Aorta (tissue), 5 donors: Measurements from ENCODE around the gene MMRN2. TPM values are rescaled to one million over a fixed set of nuclear protein-coding genes. Genes with fewer than 3 reads are reported as not detected.

Experiments
- ATAC-seq: fragments of 200-7000 bp; cut with Tn5 transposase; one replicate; pipeline ENCODE4 v1.9.1; 2022; ENCODE audit warnings: moderate library complexity; ENCODE audit not compliant: low FRiP score
- DNase-seq, 2 donors: peaks; one replicate each; pipeline ENCODE4 v3.0.0-alpha.2; 2020
- H3K27ac ChIP-seq, 2 donors: one replicate each; pipeline ENCODE4 v1.5.1; 2013; ENCODE audit warnings: low read length in 2 of 2, mild to moderate bottlenecking in 2 of 2, moderate library complexity in 2 of 2, control low read depth in 1 of 2, inconsistent platforms in 1 of 2, low read depth in 1 of 2
- H3K27me3 ChIP-seq, 2 donors: one replicate each; pipeline ENCODE4 v1.6.1; 2013; ENCODE audit warnings: control low read depth in 1 of 2, low read length in 1 of 2, mild to moderate bottlenecking in 1 of 2, moderate library complexity in 1 of 2; ENCODE audit not compliant: insufficient read depth in 2 of 2, control insufficient read depth in 1 of 2
- H3K36me3 ChIP-seq, 2 donors: one replicate each; pipeline ENCODE4 v1.6.1; 2013; ENCODE audit warnings: control low read depth in 1 of 2, low read length in 1 of 2, mild to moderate bottlenecking in 1 of 2; ENCODE audit not compliant: insufficient read depth in 2 of 2, control insufficient read depth in 1 of 2
- H3K4me1 ChIP-seq, 2 donors: one replicate each; pipeline ENCODE4 v1.6.1; 2013; ENCODE audit warnings: low read length in 2 of 2, control low read depth in 1 of 2, mild to moderate bottlenecking in 1 of 2, moderate library complexity in 1 of 2; ENCODE audit not compliant: insufficient read depth in 2 of 2, control insufficient read depth in 1 of 2
- H3K4me3 ChIP-seq, 2 donors: one replicate each; pipeline ENCODE4 v1.5.1; 2013; ENCODE audit warnings: low read length in 2 of 2, control low read depth in 1 of 2, mild to moderate bottlenecking in 1 of 2
- H3K9me3 ChIP-seq: one replicate; pipeline ENCODE4 v1.6.1; 2013; ENCODE audit warnings: mild to moderate bottlenecking, low read length; ENCODE audit not compliant: control insufficient read depth
- WGBS, 2 donors: extraction: QIAGEN DNeasy Blood & Tissue Kit; methylation state at CpG; one replicate each; pipeline ENCODE4 v1.1.7; 2013; 5-methylcytosine and 5-hydroxymethylcytosine counted together
- intact Hi-C, 2 donors: fragments of 100-400 bp; cut with DNase I; formaldehyde crosslinking; loops; one replicate each; pipeline versions ENCODE4 v1.14.2 to v1.15.0; 2022
- polyA plus RNA-seq, 2 donors: library from polyadenylated mRNA; stranded (reverse); fragments of 200-250 nt; gene quantifications; one replicate each; pipeline ENCODE4 v1.2.3, GENCODE V29; 2013
- total RNA-seq, 2 donors: library from RNA; stranded (reverse); fragmentation: NEBNext Ultra II Directional; extraction: Animal tissue kit (Norgen Biotek cat#: 25700); gene quantifications; one replicate each; pipeline ENCODE4 v1.2.1, GENCODE V29; 2021
- donor health status: healthy with polysubstance abuse.
- donor health status: Bipolar disorder and iron deficiency.
- donor health status: DM: no; HTN: no; CAD: no.
- donor health status: DM: no; HTN: no; CAD: no.
- donor health status: DM: yes; HTN: yes; CAD: no.

Gene MMRN2
- total and polyA plus RNA-seq, 4 donors = 0.63 to 85.6 (median 29.5) TPM

DNA sequence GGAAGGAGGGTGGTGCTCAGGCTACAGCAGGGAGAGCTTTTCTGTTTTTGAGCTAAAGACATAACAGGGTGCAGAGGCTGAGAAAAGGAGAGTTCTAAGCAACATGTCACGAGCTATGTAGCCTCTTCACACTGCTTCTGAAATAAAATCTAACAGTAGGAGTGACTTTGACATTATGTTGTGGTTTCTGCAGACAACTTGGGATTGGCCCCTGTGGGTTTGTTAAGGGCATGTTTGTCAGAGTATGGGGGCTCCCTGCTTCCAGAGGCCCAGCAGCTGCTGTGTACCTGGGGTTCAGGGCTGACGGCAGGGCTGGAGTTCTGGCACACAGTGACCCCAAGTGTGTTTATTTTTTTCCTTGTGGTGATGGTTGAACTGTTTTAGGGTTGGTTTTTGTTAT lies 24.7 kb downstream of the MMRN2 start:
- Histone ChIP-seq H3K27me3 (no peaks in the 10 kb centered on the region), H3K4me1 (no peaks in the 10 kb centered on the region), H3K9me3 (no peaks in the 10 kb centered on the region), H3K4me3 (no peak overlapping the region), H3K27ac (no peak overlapping the region), H3K36me3 (peaks cover 0 to 2% of the 10 kb centered on the region in 2 donors)
- ATAC-seq = no peak
- no peak for DNase-seq
- intact Hi-C loops = no loop called here
- WGBS, 2 donors = 73 to 75% methylated on average over 2 of the region's 2 CpGs

GRCh38 chr10:86931872-86932271 lies 25.5 kb downstream of the MMRN2 start:
- Histone ChIP-seq H3K4me3 (no peak overlapping the region), H3K4me1 (no peaks in the 10 kb centered on the region), H3K27me3 (no peaks in the 10 kb centered on the region), H3K36me3 (peaks cover 0 to 2% of the 10 kb centered on the region in 2 donors), H3K27ac (no peak overlapping the region), H3K9me3 (no peaks in the 10 kb centered on the region)
- 81 to 95% methylated on average over 1 of the region's 1 CpG for WGBS, 2 donors
- no peak for DNase-seq
- ATAC-seq = no peak
- intact Hi-C loops = no loop called here

DNA sequence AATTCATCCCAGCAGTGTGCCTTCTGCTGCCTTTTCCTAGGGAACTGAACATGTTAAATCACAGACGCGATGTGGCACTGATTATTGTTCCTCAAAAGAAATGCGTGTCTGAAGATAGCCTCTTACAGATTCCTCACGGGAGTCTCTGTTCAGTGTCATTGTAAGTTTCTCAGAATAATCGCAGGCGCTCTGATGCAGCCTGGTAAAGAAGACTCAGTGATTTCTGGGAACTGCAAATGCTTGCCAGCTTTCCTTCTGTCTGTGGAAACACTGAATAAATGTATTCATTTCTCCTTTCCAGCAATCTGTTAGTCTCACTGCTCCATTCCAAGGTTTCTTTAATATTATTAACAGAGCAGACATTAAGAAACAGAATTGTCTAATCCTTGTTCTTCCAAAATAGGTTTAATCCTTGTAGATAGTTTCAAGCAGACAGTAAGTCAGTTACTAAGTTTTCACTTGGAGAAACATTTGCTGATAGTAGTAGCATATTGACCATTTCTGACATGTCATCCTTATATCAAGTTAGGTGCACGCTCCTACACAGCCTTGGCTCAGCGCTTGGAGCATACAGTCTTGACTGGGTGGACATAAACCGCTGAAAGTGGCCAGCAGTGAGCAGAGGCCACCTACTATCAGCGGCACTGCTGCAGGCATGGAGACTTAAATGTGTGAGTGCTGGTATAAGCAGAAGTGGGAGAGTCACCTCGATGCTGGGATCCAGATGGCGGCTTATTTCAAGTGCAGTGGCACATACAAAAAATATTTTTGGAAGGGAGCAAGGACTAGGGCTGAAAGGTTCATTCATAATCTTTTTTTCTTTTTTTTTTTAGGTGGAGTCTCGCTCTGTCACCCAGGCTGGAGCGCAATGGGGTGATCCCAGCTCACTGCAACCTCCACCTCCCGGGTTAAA lies 27.7 kb downstream of the MMRN2 start:
- Histone ChIP-seq H3K4me1 (no peaks in the 10 kb centered on the region), H3K9me3 (no peaks in the 10 kb centered on the region), H3K4me3 (no peak overlapping the region), H3K27me3 (no peaks in the 10 kb centered on the region), H3K36me3 (peaks cover 0 to 2% of the 10 kb centered on the region in 2 donors), H3K27ac (no peak overlapping the region)
- whole genome bisulfite sequencing, 2 donors = 67 to 68% methylated on average over 15 of the region's 15 CpGs
- ATAC-seq (no peak), DNase-seq (no peak)
- intact Hi-C loops = no loop called here

GRCh38 chr10:86922553-86922961 lies 34.9 kb downstream of the MMRN2 start:
- intact Hi-C loops = no loop called here
- H3K27me3 ChIP-seq = no peaks in the 10 kb centered on the region
- H3K36me3 ChIP-seq = peaks cover 2 to 6% of the 10 kb centered on the region in 2 donors
- no peaks in the 10 kb centered on the region for H3K4me1 ChIP-seq
- H3K4me3 ChIP-seq = no peak overlapping the region
- 28 to 29% methylated on average over 9 of the region's 9 CpGs for WGBS, 2 donors
- peak overlapping the region in 1 of 2 donors; percentile 80 for H3K27ac ChIP-seq
- DNase-seq (peak in 1 of 2 donors; percentile 69), ATAC-seq (peak; percentile 72)
- no peaks in the 10 kb centered on the region for H3K9me3 ChIP-seq

DNA sequence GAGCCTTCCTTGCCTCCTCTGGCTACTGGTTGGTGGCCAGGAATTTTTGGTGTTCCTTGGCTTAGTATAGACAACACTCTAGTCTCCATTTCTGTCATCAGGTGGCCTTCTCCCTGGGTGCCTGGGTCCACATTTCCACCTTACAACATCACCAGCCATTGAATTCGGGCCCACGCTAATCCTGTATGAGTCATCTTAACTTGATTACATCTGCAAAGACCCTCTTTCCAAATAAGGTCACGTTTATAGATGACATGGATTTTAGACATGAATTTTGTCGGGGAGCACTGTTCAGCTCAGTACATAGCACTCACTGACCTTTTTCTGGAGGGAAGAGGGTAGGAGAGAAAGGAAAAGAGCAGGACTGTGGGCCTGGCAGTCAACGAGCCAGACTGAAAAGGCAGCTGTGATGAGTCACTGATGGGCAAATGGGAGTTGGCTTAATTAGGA lies 39.4 kb downstream of the MMRN2 start:
- intact Hi-C loops = no loop called here
- Histone ChIP-seq H3K27ac (peak overlapping the region in 1 of 2 donors; percentile 42), H3K9me3 (no peaks in the 10 kb centered on the region), H3K27me3 (no peaks in the 10 kb centered on the region), H3K36me3 (peaks cover 2 to 12% of the 10 kb centered on the region in 2 donors), H3K4me3 (no peak overlapping the region), H3K4me1 (no peaks in the 10 kb centered on the region)
- ATAC-seq = peak; percentile 66
- 36 to 46% methylated on average over 5 of the region's 5 CpGs for WGBS, 2 donors
- DNase-seq = no peak

GRCh38 chr10:86914734-86915133 lies 42.7 kb downstream of the MMRN2 start:
- no peak overlapping the region for H3K4me3 ChIP-seq
- H3K27ac ChIP-seq = no peak overlapping the region
- no peaks in the 10 kb centered on the region for H3K27me3 ChIP-seq
- DNase-seq (no peak), ATAC-seq (no peak)
- H3K9me3 ChIP-seq = no peaks in the 10 kb centered on the region
- H3K4me1 ChIP-seq = no peaks in the 10 kb centered on the region
- WGBS, 2 donors = 82 to 91% methylated on average over 1 of the region's 1 CpG
- intact Hi-C loops = no loop called here
- peaks cover 2 to 8% of the 10 kb centered on the region in 2 donors for H3K36me3 ChIP-seq

GRCh38 chr10:86905429-86905828 lies 52.0 kb downstream of the MMRN2 start:
- DNase-seq = no peak
- no peaks in the 10 kb centered on the region for H3K27me3 ChIP-seq
- WGBS, 2 donors = 10 to 12% methylated on average over 1 of the region's 1 CpG
- no peaks in the 10 kb centered on the region for H3K9me3 ChIP-seq
- no peak for ATAC-seq
- H3K27ac ChIP-seq = peak overlapping the region in 1 of 2 donors; percentile 57
- H3K4me1 ChIP-seq = no peaks in the 10 kb centered on the region
- peaks cover 6% of the 10 kb centered on the region in 2 donors for H3K36me3 ChIP-seq
- intact Hi-C loops = no loop called here
- no peak overlapping the region for H3K4me3 ChIP-seq

- no peak overlapping the region for H3K27ac ChIP-seq
- peaks cover 6% of the 10 kb centered on the region in 2 donors for H3K36me3 ChIP-seq
Measured at GRCh38 chr10:86904600-86904999, 52.8 kb downstream of the MMRN2 start.

DNA sequence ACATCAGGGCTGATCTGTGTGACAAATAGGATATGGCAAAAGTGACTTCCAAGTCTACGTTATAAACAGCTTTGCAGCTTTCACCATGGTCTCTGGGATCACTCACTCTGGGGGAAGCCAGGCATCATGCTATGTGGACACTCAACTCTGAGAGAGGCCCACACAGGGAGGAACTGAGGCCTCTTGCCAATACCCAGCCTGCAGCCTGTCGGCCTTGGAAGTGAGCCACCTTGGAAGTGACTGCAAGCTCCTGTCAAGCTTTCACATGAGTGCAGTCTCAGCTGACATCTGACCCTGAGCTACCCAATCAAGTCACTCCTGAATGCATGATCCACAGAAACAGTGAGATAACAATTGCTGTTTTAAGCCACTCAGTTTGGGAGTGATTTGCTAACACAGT lies 56.5 kb downstream of the MMRN2 start:
- ATAC-seq (peak; percentile 76), DNase-seq (peak in 1 of 2 donors; percentile 81)
- Histone ChIP-seq H3K36me3 (peaks cover 2 to 3% of the 10 kb centered on the region in 2 donors), H3K4me1 (no peaks in the 10 kb centered on the region), H3K27ac (peak overlapping the region in 1 of 2 donors; percentile 12), H3K9me3 (no peaks in the 10 kb centered on the region), H3K4me3 (no peak overlapping the region), H3K27me3 (no peaks in the 10 kb centered on the region)
- intact Hi-C loops = loop anchor here (2.0 to 5.0 kb wide), 2 partner anchors 190 to 194 kb away; no protein-coding TSS in a partner anchor
- WGBS, 2 donors = 0 to 6% methylated on average over 2 of the region's 2 CpGs

More at GRCh38 chr10:86904600-86904999, 52.8 kb downstream of the MMRN2 start:
- DNase-seq (no peak), ATAC-seq (no peak)
- Histone ChIP-seq H3K9me3 (no peaks in the 10 kb centered on the region), H3K4me1 (no peaks in the 10 kb centered on the region), H3K4me3 (no peak overlapping the region), H3K27me3 (no peaks in the 10 kb centered on the region)
- 89 to 98% methylated on average over 2 of the region's 2 CpGs for WGBS, 2 donors
- intact Hi-C loops = loop anchor here in 1 of 2 donors (5.0 kb wide), 1 partner anchor 197 kb away; no protein-coding TSS in a partner anchor
